ENCODE data around the gene RHOT2. TPM values are rescaled to one million over a fixed set of nuclear protein-coding genes. Genes with fewer than 3 reads are reported as not detected.

The RHOT2 gene
- total and polyA plus RNA-seq, 9 of the 15 experiments (the other 6 are each of a cell fraction or from before 2014, with no cell fraction given) = 5.0 to 373 (median 112) TPM

DNA sequence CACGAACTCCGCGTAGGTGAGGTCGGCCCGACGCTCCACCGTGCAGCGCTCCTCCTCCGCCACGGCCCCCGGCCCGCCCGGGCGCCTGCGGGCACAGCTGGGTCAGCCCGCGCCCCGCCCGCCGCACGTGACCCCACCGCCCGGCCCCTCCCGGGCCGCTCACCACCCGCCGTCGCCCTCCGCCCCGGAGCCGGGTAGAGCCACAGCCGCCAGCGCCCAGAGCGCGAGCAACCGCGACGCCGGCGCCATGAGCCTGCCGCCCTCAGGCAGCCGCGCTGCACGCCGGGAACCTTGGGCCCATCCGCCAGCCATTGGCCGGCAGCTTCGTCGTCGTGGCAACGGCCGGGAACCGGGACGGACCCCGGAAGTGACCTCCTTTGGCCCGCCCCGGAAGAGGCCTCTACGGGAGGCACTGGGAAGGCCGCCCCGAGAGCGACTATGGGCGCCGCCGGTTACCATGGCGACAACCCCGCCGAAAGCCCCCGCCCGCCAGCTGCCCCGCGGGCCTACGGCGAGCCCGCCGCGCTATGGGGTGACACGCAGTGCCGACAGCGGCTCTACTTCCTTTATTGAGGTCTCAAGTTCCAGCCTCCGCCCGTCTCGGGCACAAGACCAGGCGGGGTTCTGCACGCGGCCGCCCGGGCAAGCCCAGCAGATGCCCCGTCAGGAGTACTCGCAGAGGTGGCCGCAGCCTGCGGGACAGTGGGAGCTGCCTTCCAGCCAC is 16.3 kb downstream of the RHOT2 start, which contains the start of gene JMJD8 (continued):
- TF ChIP-seq, protein P1, sequence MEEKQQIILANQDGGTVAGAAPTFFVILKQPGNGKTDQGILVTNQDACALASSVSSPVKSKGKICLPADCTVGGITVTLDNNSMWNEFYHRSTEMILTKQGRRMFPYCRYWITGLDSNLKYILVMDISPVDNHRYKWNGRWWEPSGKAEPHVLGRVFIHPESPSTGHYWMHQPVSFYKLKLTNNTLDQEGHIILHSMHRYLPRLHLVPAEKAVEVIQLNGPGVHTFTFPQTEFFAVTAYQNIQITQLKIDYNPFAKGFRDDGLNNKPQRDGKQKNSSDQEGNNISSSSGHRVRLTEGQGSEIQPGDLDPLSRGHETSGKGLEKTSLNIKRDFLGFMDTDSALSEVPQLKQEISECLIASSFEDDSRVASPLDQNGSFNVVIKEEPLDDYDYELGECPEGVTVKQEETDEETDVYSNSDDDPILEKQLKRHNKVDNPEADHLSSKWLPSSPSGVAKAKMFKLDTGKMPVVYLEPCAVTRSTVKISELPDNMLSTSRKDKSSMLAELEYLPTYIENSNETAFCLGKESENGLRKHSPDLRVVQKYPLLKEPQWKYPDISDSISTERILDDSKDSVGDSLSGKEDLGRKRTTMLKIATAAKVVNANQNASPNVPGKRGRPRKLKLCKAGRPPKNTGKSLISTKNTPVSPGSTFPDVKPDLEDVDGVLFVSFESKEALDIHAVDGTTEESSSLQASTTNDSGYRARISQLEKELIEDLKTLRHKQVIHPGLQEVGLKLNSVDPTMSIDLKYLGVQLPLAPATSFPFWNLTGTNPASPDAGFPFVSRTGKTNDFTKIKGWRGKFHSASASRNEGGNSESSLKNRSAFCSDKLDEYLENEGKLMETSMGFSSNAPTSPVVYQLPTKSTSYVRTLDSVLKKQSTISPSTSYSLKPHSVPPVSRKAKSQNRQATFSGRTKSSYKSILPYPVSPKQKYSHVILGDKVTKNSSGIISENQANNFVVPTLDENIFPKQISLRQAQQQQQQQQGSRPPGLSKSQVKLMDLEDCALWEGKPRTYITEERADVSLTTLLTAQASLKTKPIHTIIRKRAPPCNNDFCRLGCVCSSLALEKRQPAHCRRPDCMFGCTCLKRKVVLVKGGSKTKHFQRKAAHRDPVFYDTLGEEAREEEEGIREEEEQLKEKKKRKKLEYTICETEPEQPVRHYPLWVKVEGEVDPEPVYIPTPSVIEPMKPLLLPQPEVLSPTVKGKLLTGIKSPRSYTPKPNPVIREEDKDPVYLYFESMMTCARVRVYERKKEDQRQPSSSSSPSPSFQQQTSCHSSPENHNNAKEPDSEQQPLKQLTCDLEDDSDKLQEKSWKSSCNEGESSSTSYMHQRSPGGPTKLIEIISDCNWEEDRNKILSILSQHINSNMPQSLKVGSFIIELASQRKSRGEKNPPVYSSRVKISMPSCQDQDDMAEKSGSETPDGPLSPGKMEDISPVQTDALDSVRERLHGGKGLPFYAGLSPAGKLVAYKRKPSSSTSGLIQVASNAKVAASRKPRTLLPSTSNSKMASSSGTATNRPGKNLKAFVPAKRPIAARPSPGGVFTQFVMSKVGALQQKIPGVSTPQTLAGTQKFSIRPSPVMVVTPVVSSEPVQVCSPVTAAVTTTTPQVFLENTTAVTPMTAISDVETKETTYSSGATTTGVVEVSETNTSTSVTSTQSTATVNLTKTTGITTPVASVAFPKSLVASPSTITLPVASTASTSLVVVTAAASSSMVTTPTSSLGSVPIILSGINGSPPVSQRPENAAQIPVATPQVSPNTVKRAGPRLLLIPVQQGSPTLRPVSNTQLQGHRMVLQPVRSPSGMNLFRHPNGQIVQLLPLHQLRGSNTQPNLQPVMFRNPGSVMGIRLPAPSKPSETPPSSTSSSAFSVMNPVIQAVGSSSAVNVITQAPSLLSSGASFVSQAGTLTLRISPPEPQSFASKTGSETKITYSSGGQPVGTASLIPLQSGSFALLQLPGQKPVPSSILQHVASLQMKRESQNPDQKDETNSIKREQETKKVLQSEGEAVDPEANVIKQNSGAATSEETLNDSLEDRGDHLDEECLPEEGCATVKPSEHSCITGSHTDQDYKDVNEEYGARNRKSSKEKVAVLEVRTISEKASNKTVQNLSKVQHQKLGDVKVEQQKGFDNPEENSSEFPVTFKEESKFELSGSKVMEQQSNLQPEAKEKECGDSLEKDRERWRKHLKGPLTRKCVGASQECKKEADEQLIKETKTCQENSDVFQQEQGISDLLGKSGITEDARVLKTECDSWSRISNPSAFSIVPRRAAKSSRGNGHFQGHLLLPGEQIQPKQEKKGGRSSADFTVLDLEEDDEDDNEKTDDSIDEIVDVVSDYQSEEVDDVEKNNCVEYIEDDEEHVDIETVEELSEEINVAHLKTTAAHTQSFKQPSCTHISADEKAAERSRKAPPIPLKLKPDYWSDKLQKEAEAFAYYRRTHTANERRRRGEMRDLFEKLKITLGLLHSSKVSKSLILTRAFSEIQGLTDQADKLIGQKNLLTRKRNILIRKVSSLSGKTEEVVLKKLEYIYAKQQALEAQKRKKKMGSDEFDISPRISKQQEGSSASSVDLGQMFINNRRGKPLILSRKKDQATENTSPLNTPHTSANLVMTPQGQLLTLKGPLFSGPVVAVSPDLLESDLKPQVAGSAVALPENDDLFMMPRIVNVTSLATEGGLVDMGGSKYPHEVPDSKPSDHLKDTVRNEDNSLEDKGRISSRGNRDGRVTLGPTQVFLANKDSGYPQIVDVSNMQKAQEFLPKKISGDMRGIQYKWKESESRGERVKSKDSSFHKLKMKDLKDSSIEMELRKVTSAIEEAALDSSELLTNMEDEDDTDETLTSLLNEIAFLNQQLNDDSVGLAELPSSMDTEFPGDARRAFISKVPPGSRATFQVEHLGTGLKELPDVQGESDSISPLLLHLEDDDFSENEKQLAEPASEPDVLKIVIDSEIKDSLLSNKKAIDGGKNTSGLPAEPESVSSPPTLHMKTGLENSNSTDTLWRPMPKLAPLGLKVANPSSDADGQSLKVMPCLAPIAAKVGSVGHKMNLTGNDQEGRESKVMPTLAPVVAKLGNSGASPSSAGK (IDR thresholded peaks at IDR 0.05) = peak; percentile 63
- peak; percentile 76 for TF ChIP-seq ELF2 (CRISPR knock-in tag; IDR thresholded peaks at IDR 0.05)
- TF ChIP-seq BMI1 (IDR thresholded peaks at IDR 0.05; ENCODE audit: low read length) = peak; percentile 97
- TF ChIP-seq ETV1 (tag; conservative IDR thresholded peaks at IDR 0.05; ENCODE audit: low read depth) = peak; percentile 82
- no peak for TF ChIP-seq BACH1 (tag; IDR thresholded peaks at IDR 0.05)
- TF ChIP-seq TRIM25 (IDR thresholded peaks at IDR 0.05; ENCODE audit: borderline replicate concordance) = no peak
- TF ChIP-seq, protein P2, sequence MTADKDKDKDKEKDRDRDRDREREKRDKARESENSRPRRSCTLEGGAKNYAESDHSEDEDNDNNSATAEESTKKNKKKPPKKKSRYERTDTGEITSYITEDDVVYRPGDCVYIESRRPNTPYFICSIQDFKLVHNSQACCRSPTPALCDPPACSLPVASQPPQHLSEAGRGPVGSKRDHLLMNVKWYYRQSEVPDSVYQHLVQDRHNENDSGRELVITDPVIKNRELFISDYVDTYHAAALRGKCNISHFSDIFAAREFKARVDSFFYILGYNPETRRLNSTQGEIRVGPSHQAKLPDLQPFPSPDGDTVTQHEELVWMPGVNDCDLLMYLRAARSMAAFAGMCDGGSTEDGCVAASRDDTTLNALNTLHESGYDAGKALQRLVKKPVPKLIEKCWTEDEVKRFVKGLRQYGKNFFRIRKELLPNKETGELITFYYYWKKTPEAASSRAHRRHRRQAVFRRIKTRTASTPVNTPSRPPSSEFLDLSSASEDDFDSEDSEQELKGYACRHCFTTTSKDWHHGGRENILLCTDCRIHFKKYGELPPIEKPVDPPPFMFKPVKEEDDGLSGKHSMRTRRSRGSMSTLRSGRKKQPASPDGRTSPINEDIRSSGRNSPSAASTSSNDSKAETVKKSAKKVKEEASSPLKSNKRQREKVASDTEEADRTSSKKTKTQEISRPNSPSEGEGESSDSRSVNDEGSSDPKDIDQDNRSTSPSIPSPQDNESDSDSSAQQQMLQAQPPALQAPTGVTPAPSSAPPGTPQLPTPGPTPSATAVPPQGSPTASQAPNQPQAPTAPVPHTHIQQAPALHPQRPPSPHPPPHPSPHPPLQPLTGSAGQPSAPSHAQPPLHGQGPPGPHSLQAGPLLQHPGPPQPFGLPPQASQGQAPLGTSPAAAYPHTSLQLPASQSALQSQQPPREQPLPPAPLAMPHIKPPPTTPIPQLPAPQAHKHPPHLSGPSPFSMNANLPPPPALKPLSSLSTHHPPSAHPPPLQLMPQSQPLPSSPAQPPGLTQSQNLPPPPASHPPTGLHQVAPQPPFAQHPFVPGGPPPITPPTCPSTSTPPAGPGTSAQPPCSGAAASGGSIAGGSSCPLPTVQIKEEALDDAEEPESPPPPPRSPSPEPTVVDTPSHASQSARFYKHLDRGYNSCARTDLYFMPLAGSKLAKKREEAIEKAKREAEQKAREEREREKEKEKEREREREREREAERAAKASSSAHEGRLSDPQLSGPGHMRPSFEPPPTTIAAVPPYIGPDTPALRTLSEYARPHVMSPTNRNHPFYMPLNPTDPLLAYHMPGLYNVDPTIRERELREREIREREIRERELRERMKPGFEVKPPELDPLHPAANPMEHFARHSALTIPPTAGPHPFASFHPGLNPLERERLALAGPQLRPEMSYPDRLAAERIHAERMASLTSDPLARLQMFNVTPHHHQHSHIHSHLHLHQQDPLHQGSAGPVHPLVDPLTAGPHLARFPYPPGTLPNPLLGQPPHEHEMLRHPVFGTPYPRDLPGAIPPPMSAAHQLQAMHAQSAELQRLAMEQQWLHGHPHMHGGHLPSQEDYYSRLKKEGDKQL (CRISPR knock-in tag; IDR thresholded peaks at IDR 0.05; ENCODE audit: borderline replicate concordance) = no peak
- TF ChIP-seq NELFE (IDR thresholded peaks at IDR 0.05; ENCODE audit: insufficient read depth, insufficient read length) = no peak

Measured in K562 (cell line).